LNCaP clone FGC (cell line): ENCODE measurements around the gene TTF2.
"Not testable (repeated sequence)": the region's sequence is repeated elsewhere in the genome, so short reads cannot be mapped to it uniquely, and the experiment has no call there.

Source experiments
- DNase-seq: peaks from one replicate; pipeline ENCODE4 v3.0.0-alpha.2; 2011; ENCODE audit warnings: low read depth
- H3K4me3 ChIP-seq: 2 replicates; pipeline ENCODE4 v1.5.1; 2011; ENCODE audit warnings: mild to moderate bottlenecking, low read depth, low read length, control low read depth
- TF ChIP-seq, protein P1 (sequence below): IDR thresholded peaks from 2 replicates; pipeline ENCODE4 v1.5.1; 2012; ENCODE audit warnings: mild to moderate bottlenecking; ENCODE audit not compliant: control insufficient read depth, insufficient read depth; ENCODE audit errors: extremely low read depth

TTF2 gene

DNA sequence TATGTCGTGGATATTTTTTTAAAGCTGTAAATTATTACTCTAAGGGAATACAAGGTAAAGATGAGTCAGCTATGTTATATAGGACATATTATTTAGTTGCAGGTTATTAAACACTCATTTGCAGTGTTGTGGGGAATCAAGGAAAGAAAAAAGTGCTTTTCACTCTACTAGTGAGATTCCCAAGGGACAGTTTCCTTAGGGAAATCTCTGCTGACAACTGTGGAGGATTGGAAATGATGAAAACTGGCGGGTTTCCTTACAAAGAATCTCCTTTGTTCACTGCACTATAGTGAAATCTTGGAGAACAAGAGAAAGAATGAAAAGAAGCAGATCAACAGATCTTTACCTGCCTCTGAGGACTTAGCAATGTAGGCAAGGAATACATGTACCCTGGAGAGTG lies 85.9 kb downstream of the TTF2 start:
- TF ChIP-seq, protein P1, sequence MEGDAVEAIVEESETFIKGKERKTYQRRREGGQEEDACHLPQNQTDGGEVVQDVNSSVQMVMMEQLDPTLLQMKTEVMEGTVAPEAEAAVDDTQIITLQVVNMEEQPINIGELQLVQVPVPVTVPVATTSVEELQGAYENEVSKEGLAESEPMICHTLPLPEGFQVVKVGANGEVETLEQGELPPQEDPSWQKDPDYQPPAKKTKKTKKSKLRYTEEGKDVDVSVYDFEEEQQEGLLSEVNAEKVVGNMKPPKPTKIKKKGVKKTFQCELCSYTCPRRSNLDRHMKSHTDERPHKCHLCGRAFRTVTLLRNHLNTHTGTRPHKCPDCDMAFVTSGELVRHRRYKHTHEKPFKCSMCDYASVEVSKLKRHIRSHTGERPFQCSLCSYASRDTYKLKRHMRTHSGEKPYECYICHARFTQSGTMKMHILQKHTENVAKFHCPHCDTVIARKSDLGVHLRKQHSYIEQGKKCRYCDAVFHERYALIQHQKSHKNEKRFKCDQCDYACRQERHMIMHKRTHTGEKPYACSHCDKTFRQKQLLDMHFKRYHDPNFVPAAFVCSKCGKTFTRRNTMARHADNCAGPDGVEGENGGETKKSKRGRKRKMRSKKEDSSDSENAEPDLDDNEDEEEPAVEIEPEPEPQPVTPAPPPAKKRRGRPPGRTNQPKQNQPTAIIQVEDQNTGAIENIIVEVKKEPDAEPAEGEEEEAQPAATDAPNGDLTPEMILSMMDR = no peak
- DNase-seq = no peak

GRCh38 chr1:117146575-117147340 lies 86.6 kb downstream of the TTF2 start:
- no peak overlapping the region for H3K4me3 ChIP-seq
- DNase-seq = no peak
- TF ChIP-seq, protein P1 = no peak

More for the DNA sequence above, 85.9 kb downstream of the TTF2 start:
- no peak overlapping the region for H3K4me3 ChIP-seq

- DNase-seq = no peak
- H3K4me3 ChIP-seq = no peak overlapping the region
- TF ChIP-seq, protein P1 = no peak
Observed at GRCh38 chr1:117147341-117147831, 87.3 kb downstream of the TTF2 start.

GRCh38 chr1:117147856-117148588 lies 87.9 kb downstream of the TTF2 start:
- TF ChIP-seq, protein P1 = no peak
- no peak overlapping the region for H3K4me3 ChIP-seq
- DNase-seq = peak; percentile 75

DNA sequence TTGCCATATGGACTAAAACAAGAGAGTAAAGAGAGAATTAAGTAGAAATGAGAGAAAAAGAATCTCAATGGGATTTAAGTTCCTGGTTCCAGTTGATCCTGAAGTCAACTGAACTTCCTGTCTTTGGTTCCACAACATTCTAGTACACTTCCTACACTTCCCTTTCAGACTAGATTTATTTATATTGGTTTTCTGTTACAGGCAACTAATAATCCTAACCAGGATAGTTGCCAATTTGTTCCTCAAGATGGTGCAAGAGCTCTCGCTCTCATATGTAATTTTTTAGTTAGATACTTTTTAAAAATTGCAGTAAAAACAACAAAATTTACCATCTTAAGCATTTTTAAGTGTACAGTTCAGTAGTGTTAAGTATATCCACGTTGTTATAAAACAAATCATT lies 90.2 kb downstream of the TTF2 start:
- TF ChIP-seq, protein P1 = no peak
- no peak for DNase-seq
- H3K4me3 ChIP-seq = no peak overlapping the region

- DNase-seq, H3K4me3 ChIP-seq: not testable (repeated sequence)
Observed at GRCh38 chr1:117151305-117151704, 91.2 kb downstream of the TTF2 start.
